SKM-1 (cell line): Measurements from ENCODE around the gene TSHZ3.
A peak's percentile ranks its signal among the peaks of the same experiment; 100 is the strongest.

Source experiments
- DNase-seq: peaks from one replicate; lab custom pipeline; 2025; ENCODE audit not compliant: unreplicated experiment; lab: John Stamatoyannopoulos, UW

Gene TSHZ3

GRCh38 chr19:31338069-31338776 lies 11.0 kb downstream of the TSHZ3 start:
- no peak for DNase-seq

DNA sequence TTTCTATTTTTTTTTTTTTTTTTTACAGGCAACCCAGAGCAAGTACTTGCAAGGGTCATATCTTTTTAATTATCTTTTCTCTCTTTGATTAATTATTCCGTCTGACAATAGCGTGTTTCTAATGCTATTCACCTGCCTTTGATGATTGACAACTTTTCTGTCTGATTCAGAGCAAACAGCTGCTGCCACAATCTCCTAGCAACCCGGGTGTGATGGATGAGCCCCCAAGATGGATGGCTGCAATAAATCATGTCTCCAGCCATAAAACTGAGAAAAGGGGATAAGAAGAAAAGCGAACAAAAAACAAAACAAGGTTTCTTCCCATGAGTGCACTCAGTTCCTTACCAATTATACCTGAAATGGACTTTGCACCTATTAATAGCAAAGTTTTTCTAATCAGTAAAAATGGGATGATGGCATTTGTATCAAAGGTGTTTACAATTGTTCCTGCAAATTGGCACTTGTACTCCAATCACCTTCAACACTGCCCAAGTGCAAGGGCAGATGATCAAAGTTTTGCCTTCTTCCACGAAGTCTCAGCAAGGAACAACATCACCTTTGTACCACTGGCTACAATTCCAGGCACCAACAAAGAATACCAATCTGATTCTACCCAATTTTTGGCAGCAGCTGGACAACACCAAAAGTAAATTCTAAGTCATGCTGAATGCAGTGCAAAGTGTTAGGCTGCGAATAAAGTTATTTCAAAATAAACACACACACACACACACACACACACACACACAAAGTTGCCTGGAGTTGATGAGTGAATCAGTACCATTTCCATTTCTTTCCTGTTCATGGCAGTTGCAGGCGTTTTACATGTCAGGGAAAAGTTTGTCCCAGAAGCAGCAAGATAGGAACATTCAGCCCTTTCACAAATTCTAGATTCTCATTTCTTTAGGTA lies 12.0 kb downstream of the TSHZ3 start:
- DNase-seq, result no peak

DNA sequence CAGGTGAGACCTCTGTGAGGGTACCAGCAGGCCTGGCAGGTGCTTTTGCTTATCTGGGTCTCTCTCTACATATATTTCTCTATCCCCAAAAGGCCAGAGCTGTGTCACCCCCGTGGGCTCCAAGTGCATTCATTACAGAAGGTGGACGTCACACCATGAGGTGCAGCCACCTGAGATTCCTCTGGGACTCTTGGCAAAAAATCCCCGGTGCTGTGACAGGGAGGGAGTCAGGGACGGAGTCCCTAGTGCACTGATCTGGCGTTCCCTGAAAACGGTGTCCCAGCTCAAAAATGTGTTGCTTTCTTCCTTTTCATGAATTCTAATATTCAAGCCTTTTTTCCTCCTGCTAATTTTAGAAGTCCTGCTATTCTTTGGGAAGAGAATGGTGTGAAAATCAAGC lies 13.5 kb downstream of the TSHZ3 start:
- DNase-seq, result no peak

DNA sequence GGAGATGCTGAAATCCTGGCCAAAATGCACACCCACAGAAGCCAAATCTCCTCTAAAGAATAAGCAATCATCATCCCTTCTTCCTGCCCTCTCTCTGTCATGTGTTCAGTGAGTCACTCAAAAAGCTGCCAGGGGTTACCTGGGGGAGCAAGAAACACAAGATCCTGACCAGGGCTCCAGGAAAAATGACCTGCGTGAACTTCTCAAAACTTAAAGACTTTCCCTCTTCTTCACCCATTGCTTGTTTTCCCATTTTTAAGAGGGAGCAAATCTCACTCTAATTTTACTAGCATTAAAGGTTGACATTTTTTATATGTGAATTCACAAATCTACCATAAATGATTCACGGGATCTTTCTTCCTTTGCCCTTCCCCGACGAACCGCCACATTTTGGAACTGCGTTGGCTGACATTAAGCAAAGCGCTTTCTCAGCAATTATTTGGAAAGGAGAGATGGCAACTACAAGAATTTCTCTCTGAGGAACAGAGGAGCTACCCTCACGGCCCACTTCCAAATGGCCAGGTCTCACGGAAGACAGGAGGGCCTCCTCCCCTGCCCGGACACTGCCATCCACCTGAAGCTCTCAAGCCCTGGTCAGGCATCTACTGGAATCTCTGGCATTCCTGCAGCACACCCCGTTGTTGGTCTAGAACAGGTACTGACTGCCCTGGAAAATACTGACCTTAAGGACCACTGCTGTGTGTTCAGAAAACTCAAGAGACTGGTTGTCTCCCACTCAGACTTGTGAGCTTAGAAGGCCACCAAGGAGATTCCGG lies 14.2 kb downstream of the TSHZ3 start:
- DNase-seq, result no peak

DNA sequence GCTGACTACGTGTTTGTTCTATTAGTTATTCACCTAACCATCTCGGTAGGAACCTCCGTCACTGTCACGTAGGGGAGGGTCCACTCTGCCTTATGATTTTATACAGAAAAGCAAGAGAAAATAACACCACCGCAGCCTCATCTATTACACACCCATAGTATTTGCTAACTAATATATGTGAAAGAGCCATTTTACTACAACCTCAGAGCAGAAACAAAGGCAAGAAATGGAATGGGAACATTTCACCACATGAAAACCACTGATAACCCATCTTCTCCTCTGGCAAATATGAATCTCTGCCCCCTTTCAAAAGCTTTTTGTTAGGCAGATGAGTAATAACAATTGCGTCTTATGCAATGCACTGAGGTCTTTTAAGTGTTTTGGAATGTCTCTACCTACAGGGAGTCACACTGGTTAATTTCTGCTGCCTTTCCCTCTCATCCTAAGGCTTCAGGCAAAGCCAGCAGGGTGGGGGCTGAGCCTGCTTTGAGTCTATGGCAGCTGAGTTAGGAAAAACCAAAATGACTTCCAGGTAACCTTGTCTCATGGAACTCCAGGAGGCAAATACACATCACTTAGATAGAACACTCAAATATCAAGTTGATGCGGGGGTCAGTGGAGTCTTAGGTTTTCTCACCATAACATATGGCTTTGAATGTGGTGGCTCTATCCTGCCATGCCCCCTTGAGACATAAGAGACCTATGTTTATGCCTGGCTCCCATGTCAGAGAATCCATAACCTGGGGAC lies 15.0 kb downstream of the TSHZ3 start:
- no peak for DNase-seq

- no peak for DNase-seq
Observed at GRCh38 chr19:31332096-31332495, 17.1 kb downstream of the TSHZ3 start.

GRCh38 chr19:31331536-31331935 lies 17.7 kb downstream of the TSHZ3 start:
- DNase-seq, result no peak

DNA sequence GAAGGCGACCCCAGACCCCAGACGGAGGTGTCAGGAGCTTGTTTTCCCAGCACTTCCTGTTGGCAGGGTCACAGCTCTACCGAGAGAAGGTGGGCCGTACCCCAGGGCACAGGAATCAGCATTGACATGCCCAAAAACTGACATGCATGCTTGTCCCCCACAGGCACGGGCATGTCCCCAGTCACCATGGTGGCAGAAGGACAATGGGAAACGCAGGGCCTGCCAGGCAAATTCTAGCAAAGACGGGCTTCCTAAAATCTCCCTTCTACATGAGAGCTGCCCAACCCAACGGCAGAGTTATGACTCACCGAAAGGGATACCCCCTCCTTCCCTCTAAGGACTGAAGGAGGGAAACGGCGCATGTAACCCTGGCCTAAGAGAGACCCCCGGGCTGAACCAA lies 18.5 kb downstream of the TSHZ3 start:
- no peak for DNase-seq

DNA sequence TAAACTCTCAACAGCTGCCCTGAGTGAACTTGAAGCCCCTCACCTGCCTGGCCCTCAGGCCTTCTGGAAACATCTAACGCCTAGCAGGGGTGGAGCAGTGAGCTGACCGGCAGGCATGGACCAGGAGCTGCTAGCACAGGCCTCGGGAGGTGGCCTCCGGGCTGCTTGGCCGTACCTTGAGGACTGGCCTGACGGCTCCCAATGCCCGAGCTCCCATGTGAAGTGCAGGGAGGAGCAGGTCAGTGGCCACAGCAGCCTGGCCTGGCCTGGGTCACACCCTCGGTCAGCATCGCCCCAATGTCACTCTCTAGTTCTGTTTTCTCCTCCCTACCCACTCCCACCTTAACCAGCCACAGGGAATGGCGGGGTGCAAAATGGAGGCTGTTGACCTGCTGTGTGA lies 19.0 kb downstream of the TSHZ3 start:
- DNase-seq, result no peak

GRCh38 chr19:31329819-31330218 lies 19.4 kb downstream of the TSHZ3 start:
- DNase-seq, result no peak

GRCh38 chr19:31328238-31328637 lies 21.0 kb downstream of the TSHZ3 start:
- no peak for DNase-seq

- no peak for DNase-seq
Observed at GRCh38 chr19:31326329-31327028, 22.8 kb downstream of the TSHZ3 start.

DNA sequence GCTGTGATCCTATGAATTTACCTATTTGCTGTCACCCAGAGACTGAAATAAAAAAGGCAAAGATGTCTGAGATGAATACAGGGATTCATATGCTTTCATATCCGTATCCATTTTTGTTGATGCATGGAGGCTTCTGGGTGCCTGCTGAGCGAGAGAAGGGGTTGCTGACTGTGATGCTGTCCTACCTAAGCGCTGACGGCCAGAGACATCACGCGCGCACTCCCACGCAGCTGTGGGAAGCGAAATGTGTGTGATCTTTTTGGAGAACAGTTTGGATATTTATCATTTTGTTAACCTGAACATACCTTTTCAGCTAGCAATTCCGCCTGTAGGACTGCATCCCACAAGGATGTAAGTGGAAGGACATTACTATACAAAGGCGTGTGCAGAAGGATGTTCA lies 23.9 kb downstream of the TSHZ3 start:
- DNase-seq, result no peak

DNA sequence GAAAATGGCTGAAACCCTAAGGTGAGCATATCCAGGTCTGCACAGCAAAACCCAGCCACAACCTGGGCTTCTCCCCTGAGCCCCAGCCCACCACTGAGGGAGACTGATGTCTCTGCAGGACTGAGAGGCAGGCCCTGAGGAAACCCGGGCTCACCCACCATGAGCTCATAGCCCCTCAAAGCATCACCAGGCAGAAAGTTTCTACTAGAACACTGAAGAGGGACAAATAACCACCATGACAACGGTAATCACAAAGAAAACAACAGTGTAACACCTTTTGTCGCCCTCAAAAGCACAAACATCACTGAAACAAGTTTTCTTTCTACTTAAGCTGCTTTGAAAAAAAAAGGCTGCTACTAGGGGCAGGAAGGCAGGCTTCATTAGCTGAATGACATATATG lies 29.8 kb downstream of the TSHZ3 start:
- no peak for DNase-seq

GRCh38 chr19:31318790-31319425 lies 30.3 kb downstream of the TSHZ3 start:
- DNase-seq, result no peak

- no peak for DNase-seq
Observed at GRCh38 chr19:31317570-31317969, 31.7 kb downstream of the TSHZ3 start.

DNA sequence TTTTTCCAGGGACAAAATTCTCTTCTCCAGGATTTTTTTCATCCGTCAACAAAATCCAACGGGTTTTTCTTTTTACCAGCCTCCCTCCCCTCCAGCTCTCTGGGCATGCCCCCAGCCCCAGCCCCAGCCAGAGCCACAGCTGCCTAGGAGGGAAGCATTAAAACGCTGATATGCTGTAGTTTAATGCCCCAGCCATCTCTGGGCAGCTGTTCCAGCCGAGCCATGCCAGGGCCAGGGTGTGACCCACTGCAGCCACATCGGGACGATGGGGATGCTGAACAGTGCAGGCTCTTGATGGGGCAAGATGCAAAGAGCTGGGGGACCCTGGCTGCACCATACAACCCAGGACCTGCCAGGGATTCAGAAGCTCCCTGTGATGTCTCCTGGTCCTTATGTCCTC lies 32.1 kb downstream of the TSHZ3 start:
- no peak for DNase-seq

GRCh38 chr19:31316201-31316951 lies 32.9 kb downstream of the TSHZ3 start:
- peak; percentile 84 for DNase-seq

- no peak for DNase-seq
Observed at GRCh38 chr19:31315652-31316051, 33.6 kb downstream of the TSHZ3 start.
